Measurements from ENCODE around the gene B4GALNT2. TPM values are rescaled to one million over a fixed set of nuclear protein-coding genes. Genes with fewer than 3 reads are reported as not detected.
"Not testable (repeated sequence)": the region's sequence is repeated elsewhere in the genome, so short reads cannot be mapped to it uniquely, and the experiment has no call there.

Gene B4GALNT2
- total and polyA plus RNA-seq, 2 donors (not counting 1 experiment from before 2014, with no cell fraction given) = 0.12 TPM; not detected in 1

- intact Hi-C loops (cut with micrococcal nuclease); H3K9ac ChIP-seq (ENCODE audit: low read length); H3K9me3 Mint-ChIP-seq (ENCODE audit: insufficient read depth); H3K79me2 ChIP-seq (ENCODE audit: control insufficient read depth, insufficient read depth, low read length); H3K4me1 Mint-ChIP-seq; H2AFZ ChIP-seq (ENCODE audit: insufficient read depth, low read depth, low read length, poor library complexity, severe bottlenecking); H3K4me2 ChIP-seq (replicated peaks; ENCODE audit: low read depth, low read length, poor library complexity, severe bottlenecking); ATAC-seq (ENCODE audit: low read depth); H4K20me1 ChIP-seq (ENCODE audit: control insufficient read depth, insufficient read depth, low read length, poor library complexity, severe bottlenecking); H3K4me3 ChIP-seq (ENCODE audit: control extremely low read depth in 1 of 5, extremely low read depth in 1 of 5, insufficient read depth in 1 of 5, low read depth in 2 of 5, low read length in 4 of 5); H3K27me3 Mint-ChIP-seq; H3K4me1 ChIP-seq (ENCODE audit: control insufficient read depth in 2 of 2, insufficient read depth in 2 of 2, low read length in 2 of 2); POLR2A ChIA-PET; H3K36me3 ChIP-seq (replicated peaks in 1 of 2; ENCODE audit: control extremely low read depth in 1 of 2, control insufficient read depth in 1 of 2, extremely low read depth in 1 of 2, insufficient read depth in 2 of 2, low read length in 1 of 2); DNase-seq; H3K27ac Mint-ChIP-seq; H3K27ac ChIP-seq (ENCODE audit: low read length in 2 of 2); H3K4me3 Mint-ChIP-seq; H3K27me3 ChIP-seq (replicated peaks in 1 of 4; ENCODE audit: control extremely low read depth in 1 of 4, control insufficient read depth in 3 of 4, insufficient read depth in 4 of 4, low read length in 3 of 4): not testable (repeated sequence)
- H3K9me3 ChIP-seq (ENCODE audit: control extremely low read depth in 1 of 3, control insufficient read depth in 2 of 3, insufficient read depth in 1 of 3, low read length in 2 of 3) = peaks cover 0 to 25% (median 8%) of the 10 kb centered on the region in 3 donors
- CTCF ChIA-PET = interaction anchor here (10.8 kb wide), 1 partner anchor 43 kb away, joined by 332 read pairs; the partner anchor contains the start of gene PHOSPHO1
- no CpG with 5 or more reads among the region's 1 CpG for WGBS (ENCODE audit: insufficient coverage)
Measured at GRCh38 chr17:49185381-49185780, 52.8 kb downstream of the B4GALNT2 start.

GRCh38 chr17:49187301-49187700 lies 54.7 kb downstream of the B4GALNT2 start:
- Mint-ChIP-seq H3K4me3 (no peak overlapping the region), H3K4me1 (peaks cover 9% of the 10 kb centered on the region), H3K27ac (no peak overlapping the region), H3K27me3 (no peaks in the 10 kb centered on the region), H3K9me3 (ENCODE audit: insufficient read depth) (peaks cover 3% of the 10 kb centered on the region)
- no peak overlapping the region for H3K4me2 ChIP-seq (replicated peaks; ENCODE audit: low read depth, low read length, poor library complexity, severe bottlenecking)
- CTCF ChIA-PET = interaction anchor here (0.6 to 10.8 kb wide), 3 partner anchors 28 to 41 kb away, joined by 4 to 332 read pairs (median 5); partner anchors contain the start of gene PHOSPHO1
- H4K20me1 ChIP-seq (ENCODE audit: control insufficient read depth, insufficient read depth, low read length, poor library complexity, severe bottlenecking) = no peaks in the 10 kb centered on the region
- intact Hi-C loops (cut with micrococcal nuclease) = no loop called here
- H3K27ac ChIP-seq (ENCODE audit: low read length in 2 of 2) = no peak overlapping the region
- ATAC-seq (ENCODE audit: low read depth) (no peak), DNase-seq (no peak)
- H3K4me3 ChIP-seq (ENCODE audit: control extremely low read depth in 1 of 5, extremely low read depth in 1 of 5, insufficient read depth in 1 of 5, low read depth in 2 of 5, low read length in 4 of 5) = no peak overlapping the region
- WGBS (ENCODE audit: insufficient coverage) = 100% methylated on average over 1 of the region's 3 CpGs
- no peak for TF ChIP-seq CTCF (IDR thresholded peaks at IDR 0.05)
- TF ChIP-seq EZH2 (IDR thresholded peaks at IDR 0.05; ENCODE audit: borderline replicate concordance, insufficient read depth, low read depth, low read length, poor library complexity, severe bottlenecking) = no peak
- H3K9me3 ChIP-seq (ENCODE audit: control extremely low read depth in 1 of 3, control insufficient read depth in 2 of 3, insufficient read depth in 1 of 3, low read length in 2 of 3) = peaks cover 0 to 25% (median 8%) of the 10 kb centered on the region in 3 donors
- H3K79me2 ChIP-seq (ENCODE audit: control insufficient read depth, insufficient read depth, low read length) = no peaks in the 10 kb centered on the region
- H3K4me1 ChIP-seq (ENCODE audit: control insufficient read depth in 2 of 2, insufficient read depth in 2 of 2, low read length in 2 of 2) = peaks cover 0 to 7% of the 10 kb centered on the region in 2 donors
- POLR2A ChIA-PET = no interaction called here
- no peaks in the 10 kb centered on the region for H3K27me3 ChIP-seq (replicated peaks in 1 of 4; ENCODE audit: control extremely low read depth in 1 of 4, control insufficient read depth in 3 of 4, insufficient read depth in 4 of 4, low read length in 3 of 4)
- H3K9ac ChIP-seq (ENCODE audit: low read length) = no peak overlapping the region
- no peak overlapping the region for H2AFZ ChIP-seq (ENCODE audit: insufficient read depth, low read depth, low read length, poor library complexity, severe bottlenecking)
- no peaks in the 10 kb centered on the region for H3K36me3 ChIP-seq (replicated peaks in 1 of 2; ENCODE audit: control extremely low read depth in 1 of 2, control insufficient read depth in 1 of 2, extremely low read depth in 1 of 2, insufficient read depth in 2 of 2, low read length in 1 of 2)
